NCI-H146 treated with DMSO at 0.1 percent for 48 hours (cell line): ENCODE measurements around the gene GRM8.

Source experiments
- DNase-seq: peaks from one replicate; lab custom pipeline; 2025; ENCODE audit not compliant: unreplicated experiment; lab: John Stamatoyannopoulos, UW

Gene GRM8

DNA sequence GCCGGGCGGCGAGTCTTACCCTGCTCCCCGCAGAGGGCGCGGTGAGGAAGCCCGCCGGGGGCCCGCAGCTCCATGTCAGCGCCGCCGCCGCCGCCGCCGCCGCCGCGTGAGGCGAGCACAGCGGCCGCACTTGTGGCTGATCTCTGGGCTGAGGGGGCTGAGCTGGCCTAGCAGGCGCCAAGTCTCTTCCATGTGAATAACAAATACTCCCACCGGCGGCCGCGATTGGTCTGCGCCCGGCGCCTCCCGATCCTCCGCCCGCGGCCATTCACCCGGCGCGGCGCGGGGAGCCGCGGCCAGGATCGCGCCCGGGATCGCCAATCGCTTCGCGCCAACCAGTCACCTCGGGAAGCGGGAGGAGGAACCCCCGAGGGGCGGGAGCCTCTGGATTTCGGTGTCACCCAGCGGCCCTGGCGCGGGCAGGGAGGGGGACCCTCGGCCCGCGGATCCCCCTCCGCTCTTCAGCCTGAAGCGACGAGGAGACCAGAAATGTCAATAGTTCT, at the start of gene GRM8:
Gene GRM8 (minus strand): TSS at position 164 of the 503 bp plus-strand sequence.
- peak; percentile 18 for DNase-seq

DNA sequence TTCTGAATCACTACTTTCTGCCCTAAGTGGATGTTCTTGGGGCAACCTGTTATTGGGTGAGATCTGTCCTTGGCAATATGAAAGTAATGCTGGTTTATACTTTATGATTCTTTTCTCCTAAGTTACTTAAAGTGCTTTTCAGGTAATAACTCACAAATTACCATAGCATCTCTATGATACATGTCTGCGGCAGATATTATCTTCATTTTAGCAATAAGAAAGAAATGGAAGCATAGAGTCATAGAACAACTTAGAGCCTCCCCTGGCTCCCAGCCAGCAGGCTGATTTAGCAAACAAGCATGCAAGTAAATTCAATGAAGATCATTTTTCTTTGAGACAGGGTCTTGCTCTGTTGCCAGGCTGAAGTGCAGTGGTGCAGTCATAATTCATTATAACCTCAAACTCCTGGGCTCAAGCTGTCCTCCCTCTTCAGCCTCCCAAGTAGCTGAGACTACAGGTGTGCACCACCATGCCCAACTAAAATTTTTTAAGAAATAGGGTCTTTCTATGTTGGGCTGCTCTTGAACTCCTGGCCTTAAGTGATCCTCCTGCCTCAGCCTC, 38.1 kb upstream of the GRM8 start:
- DNase-seq: no peak

DNA sequence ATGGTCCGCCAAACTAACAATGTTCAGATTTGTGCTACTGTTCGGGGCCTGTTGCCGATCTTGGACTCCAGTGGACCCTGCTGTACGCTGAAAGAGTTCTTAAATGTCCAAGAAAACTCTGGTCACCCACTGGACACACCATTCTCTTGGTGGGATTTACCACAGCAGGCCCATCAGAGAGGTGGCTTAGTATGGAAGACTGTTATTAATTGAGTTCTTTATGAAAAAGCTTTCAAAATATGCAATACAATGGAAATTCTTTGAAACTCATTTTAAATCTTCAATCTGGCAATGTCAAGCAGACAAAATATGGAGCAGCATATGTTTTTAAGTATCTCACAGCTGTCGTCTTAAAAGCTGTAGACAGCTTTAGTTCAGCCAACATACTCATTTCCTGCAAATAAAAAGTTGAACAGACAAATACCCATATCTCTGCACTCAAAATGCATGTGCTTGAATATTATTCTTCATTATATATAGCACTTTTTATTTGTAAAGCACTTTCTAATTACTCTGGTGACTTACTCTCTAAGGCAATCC, 37.4 kb upstream of the GRM8 start:
- no peak for DNase-seq

DNA sequence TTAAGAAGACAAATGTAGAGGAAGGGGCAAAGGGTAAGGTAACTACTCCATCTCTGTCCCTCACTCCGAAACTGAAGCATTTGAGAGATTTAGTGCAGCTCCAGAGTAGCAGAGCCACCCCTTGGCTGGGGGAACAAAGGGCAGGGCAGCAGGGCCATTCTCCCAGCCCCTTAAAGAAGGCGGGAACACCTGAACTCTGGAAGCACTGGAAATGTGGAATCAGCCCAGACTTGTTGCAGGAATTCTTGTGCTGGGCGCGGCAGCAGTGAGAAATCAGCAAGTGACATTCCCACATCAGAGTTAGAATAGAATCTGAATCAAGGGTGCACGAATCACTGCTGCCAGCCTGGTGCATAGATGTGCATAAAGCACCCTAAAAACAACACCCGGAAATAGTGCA, 34.4 kb upstream of the GRM8 start:
- no peak for DNase-seq

DNA sequence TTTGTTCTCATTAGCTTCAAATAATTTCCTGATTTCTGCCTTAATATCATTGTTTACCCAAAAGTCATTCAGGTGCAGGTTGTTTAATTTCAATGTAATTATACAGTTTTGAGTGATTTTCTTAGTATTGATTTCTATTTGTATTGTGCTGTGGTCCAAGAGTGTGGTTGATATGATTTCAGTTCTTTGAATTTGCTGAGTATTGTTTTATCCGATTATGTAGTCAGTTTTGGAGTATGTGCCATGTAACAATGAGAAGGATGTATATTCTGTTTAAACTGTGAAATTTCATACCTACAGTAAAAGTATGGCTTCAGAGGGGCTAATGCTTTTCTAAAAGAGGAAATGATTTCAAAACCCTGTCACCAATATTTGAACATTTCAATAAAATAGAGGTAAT, 17.4 kb upstream of the GRM8 start:
- no peak for DNase-seq

DNA sequence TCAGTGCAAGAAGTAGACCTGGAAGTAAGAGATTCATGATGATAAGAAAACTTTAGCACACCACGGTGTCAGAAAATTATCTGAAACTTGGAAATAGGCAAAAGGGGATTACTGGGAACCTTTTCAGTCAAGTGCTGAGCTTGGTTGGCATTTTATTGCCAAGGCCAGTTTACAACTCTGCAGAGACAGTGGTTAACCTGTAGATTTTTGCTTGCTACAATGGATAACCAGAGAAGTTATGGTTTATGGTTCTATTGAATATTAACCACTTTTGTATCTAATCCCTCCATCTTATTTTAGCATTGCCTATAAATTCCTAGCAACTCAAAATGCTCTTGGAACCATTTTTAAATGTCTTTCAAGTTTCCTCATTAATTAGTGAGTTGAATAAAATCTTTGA, 13.3 kb upstream of the GRM8 start:
- DNase-seq: no peak

DNA sequence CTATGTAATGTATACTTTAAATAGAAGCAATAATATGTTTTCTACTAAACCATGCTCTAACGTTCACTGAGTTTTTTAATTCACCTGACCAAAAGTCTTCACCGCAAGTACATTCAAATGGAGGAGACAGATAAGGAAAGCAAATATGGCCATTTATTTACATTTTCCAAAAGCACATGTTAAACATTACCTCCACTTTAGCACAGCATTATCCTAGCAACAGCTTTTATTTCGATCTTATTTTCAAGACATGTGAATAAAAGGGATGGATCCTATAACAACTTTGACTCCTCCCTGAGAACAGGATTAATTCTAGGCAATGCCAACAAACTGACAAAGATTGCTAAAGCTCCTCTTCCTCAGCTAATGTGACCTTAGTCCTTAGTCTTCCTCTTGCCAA, 11.5 kb upstream of the GRM8 start:
- DNase-seq: no peak

DNA sequence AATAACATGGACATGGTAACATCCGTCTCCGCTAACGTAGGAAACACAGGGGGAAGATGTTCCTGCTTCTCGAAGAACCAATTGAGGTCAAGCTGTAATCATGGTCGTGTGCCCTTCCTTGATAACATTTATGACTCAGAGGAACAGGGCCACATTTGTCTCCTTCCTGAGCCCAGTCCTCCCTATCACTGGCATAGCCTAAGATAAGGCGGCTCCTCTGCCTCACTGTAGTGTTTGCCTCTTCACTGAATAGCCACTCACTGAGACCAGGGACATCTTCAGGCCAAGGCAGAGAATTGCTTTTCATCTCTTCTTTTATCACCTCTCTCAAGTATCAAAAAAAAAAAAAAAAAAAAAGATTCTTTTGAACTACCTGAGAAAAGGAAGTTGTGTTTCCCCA, 5.4 kb upstream of the GRM8 start:
- DNase-seq: no peak

DNA sequence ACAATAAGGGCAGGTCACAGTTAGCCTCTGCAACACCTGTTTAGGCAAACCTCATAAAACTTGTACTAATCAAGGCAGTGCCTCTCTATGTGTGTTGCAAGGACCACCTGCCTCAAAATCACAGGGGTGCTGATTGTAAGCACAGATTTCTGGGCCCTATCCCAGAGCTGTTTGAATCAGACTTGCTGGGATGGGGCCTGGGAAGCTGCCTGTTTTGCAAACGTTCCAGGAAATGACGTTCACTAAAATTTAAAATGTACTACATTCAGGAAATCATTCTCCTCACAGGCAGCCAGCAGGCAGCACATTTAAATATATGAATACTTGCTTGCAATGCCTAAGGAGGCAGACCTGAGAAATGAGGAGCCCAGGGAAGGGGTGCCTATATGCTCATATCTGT, 4.3 kb upstream of the GRM8 start:
- no peak for DNase-seq

DNA sequence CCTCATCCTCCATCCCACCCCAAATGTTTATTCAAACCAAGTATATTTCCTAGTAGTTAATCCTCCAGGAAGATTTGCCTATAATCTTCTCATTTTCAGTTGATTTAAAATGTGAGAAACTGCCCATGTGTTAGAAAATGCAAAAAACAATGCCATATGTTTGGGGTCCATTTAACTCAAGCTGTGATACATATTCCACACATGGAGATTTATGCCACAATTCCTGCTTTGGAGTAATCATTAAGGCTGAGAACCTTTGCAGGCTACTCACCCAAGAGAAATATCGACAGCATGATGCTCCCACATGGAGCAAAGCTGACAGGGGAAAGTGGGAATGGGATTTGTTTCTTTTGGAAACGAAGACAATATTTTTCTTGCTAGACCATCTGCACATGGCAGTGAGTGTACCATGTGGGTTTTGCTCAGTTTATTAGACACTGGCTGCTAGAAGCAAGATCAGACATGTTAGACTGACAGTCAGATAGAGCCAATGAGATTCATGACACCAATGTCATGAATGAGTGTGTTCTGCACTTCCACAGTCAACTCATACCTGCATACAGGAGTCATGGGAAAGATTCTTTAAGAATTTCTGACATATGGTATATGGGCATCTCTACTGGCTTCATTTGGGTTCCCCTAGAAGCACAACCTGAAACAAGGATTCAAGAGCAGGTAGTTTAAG, 3.4 kb upstream of the GRM8 start:
- DNase-seq: no peak

DNA sequence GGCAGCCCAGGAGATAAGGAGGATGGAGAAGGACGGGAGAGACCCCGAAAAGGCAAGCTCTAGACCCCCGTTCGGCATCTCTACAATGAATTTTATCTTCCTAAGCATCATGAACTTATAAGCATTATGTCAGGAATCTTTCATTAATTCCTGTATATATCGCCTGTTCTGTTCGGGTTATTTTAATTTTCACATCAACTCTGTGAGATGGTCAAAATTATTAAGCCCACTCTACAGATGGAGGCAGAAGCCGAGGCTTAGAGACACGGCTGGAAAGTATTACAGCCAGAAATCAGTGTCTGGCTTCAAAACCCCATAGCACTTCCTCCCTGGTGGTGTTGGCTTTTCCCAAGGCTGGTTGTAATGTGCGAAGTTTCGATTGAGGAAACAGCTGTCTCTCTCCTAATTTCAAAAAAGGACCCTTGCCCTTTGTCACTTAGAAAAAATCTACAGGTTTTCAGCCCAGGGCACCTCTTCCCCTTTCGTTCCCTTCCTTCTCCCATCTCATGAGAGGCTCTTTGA, 1.5 kb upstream of the GRM8 start:
- no peak for DNase-seq

DNA sequence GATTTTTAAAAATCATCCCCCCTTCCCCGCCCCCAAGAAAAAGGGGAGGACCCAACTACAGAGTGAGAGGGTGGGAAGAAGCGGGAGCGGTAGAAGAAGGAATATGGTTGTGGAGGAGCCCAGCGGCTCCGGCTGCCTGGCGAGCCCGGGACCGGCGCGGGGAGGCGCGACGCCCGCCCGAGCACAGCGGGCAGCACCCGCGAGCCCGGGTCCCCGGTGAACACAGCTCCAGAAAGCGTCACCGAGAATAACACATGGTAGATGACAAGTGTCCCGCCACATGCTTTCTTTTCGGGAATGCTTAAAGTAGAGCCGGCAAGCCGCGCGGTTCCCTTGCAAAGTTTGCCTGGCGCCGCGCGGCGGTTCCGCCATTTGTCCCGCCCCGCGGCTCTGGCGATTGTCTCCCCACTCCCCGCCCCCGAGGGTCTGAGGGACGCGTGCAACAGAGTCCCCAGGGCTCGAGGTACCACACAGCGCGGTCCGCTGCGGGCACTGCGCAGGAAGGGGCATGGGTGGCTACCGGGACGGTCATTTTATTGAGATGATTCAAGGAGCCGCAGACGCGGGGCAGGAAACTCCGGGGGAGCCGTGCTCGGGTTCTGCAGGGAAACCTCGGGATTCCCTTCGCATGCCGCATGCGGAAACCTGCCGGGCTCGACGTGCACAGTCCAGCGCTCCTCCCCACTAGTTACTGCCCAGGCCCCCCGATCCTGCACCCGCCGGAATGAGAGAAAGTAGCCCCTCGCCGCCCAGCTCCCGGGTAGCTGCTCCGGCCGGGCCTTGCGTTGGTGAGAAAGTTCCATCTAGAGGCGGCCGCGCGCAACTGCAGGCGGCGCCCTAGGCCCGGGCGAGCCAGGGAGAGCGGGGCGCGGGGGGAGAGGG, 781 bp upstream of the GRM8 start:
- DNase-seq: peak; percentile 3

DNA sequence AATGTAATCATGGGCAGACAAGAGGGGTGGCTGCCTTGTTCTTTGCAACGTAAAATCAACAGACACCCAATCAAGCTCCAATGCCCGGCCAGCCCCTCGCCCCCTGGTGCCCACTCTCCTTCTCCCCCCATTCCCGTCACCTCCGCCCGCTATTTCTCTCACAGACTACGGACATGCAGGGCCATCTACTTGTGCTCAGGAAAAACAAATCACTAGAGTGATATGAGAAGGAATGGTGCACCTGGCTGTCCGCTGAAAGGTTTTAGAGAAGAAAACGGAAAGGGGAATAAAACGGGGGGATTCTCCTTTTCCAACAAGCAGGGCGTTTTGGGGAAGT, 396 bp downstream of the GRM8 start:
- DNase-seq: no peak

DNA sequence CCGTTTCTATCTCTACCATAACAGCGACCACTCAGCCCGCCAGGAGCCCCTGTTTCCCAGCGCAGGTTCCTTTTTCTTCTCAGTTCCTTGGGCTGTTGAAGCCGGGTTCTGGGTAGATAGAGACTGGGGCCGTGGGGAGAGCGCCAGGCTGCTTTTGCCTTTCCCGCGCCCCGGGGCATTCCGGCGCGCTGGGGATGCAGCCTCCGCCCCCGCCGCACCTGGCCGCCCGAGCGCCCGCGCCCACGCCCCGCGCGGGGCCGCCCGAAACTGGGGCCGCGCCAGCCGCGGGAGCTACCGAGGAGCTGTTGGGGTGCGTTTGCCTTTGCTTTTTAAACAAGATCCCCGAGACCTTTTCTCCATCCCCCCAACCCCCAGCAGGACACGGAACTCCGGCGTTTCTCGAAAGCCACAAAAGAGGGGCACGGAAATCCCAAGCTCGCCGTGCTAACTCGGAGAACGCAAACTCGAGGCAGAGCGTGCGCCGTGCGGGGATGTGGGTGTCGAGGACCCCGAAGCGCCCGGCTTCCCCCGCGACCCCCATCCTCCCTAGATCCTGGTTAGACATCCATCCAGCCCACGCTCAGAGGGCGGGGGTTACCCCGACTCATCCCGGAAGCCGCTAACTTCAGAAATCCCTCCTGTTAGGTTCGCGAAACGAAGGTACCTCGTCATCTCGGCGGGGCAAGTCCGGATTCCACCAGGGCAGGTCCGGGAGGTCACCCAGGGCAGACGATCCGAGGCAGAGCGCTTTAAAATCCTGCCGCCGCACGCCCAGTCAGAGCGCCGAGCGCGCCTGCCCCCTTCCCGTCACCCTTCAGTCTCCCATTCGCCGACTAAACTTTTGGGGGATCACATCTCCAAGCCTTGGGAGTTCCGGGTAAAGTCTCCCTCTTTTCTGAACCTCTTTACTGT, 1.0 kb downstream of the GRM8 start:
- no peak for DNase-seq

DNA sequence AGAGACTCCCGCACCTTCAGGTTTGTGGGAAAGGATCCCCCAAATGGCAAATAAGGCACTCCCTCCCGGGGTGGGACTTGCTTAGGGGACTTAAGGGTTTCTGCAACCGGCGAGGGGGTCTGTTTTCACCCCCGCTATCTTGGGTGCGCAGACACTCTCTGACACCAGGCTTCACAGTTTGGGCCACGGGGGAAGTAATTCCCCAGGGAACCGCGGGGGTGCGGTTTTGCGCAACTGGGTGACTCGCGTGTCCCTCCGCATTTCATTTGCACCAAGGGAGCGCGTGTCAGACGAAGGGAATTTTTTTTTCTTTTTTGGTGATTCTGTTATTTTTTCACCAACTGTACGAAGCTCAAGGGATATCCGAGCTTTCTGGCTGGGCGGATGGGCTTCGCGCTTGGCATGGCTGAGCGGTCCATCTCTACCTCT, 1.7 kb downstream of the GRM8 start:
- DNase-seq: no peak

DNA sequence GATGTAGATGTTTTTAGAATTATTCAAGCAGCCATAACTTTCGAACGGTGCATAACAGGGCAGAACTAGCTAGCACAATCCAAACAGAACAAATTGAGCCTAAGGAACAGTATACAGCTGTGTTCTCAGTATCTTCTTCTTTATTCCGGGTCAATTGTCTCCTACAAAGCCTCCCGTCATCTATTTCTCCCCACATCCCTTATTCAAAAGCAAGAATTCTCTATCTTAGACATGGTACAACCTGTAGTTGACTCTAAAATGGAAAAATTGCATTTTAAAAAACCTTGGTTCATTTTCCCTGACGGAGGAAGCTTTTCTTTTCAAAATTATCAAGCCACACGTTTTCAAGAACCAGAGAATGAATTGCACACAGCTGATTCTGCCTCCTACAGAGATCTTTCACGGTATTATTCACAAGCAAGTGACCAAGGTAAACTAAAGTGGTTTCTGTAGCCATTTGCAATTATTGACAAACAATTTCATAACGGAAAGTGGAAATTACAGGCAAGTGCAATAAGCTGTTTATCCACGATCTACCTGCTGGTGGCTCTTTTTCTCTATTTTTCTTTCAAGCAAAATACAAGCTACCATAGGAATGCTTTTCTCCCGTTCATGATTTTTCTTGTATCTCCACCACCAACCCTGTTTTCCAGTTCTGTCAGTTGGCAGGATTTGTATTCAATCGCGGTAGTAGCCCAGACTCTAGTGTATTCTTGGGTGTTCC, 2.3 kb downstream of the GRM8 start:
- no peak for DNase-seq

DNA sequence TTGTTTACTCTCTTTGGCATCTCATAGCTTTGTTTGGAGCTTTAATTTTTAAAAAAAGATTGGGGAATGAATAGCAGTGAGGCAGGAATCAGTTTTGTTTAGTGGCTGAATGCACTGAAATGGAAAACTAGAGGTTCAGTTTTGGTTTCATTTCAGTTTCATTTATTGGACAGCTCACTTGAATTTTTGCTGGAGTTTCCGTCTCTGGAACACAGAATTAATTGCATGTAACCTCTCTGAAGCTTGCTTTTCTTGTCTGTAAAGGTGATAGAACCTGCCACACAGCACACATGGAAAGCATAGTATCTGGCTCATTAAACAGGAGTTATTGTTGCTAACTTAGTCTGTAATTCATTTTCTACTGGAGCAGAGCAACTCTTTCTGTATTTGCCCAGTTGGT, 7.1 kb downstream of the GRM8 start:
- no peak for DNase-seq

DNA sequence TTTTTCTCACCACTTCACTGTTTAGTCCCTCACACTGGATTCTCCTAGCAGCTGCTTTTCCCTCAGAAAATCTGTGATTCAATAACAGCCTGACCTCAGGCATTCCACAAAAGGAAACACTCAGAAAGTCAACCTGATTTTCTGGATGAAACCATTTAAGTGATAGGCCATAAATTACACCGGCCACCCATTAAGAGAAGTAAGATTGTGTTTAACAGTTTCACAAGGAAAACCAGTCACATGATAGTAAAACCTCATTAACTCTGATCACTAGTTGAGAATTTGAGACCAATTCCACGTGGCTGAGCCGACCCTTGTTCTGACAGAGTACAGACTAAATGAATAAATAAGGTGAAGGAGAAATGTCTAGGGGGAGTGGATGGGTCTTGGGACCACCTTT, 7.7 kb downstream of the GRM8 start:
- no peak for DNase-seq

DNA sequence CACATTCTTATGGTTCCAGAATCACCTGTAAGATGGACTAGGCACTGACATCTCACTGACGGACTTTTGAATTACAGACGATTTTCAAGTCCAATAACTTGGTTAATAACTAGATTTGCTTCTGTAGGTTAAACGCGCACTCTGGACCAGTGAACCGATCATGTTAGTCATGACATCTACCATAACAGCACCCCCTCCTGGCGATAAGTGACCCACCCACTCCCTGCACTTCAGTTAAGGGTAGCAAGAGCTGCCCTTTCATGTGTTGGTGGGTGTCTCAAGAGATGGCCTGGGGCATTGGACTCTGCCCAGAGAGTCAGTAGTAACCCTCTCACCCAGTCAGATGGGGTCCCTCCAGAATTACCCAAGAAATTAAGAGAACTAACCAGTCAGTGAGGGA, 12.9 kb downstream of the GRM8 start:
- DNase-seq: no peak

DNA sequence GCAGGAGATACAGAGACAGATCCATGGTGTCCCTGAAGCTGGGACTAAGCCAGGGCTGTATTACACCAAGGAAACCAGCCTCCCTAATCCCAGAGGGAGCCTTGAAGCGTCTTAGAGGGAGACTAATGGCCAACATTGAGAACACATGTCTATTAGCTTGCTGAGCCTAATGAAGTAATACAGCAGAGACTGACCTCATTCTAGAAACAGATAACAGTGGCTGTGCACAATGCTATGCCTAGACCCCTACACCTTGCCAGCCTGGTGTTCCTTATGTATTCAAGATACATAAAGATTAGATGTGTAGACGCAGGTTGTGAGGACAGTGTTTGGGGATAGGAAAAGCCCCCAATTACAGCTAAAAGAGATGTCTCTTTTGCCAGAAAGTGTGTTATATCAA, 19.1 kb downstream of the GRM8 start:
- DNase-seq: no peak
